Trophoblast cell (in vitro differentiated cells and primary cell): ENCODE results near the gene KRTAP3-2.
A peak's percentile ranks its signal among the peaks of the same experiment; 100 is the strongest.

Source experiments
- DNase-seq, 2 donors: peaks; one replicate each; pipeline ENCODE4 v3.0.0-alpha.2; 2016
- H2AFZ ChIP-seq: 2 replicates; pipeline ENCODE4 v1.6.1; 2013; ENCODE audit warnings: low read length, moderate library complexity, mild to moderate bottlenecking; ENCODE audit not compliant: insufficient read depth, poor library complexity
- H2AK5ac ChIP-seq: 2 replicates; pipeline ENCODE4 v1.6.1; 2013; ENCODE audit warnings: mild to moderate bottlenecking, low read length
- H2BK120ac ChIP-seq: 2 replicates; pipeline ENCODE4 v1.6.1; 2013; ENCODE audit warnings: low read length, mild to moderate bottlenecking, moderate library complexity; ENCODE audit not compliant: insufficient read depth, poor library complexity
- H2BK12ac ChIP-seq: 2 replicates; pipeline ENCODE4 v1.6.1; 2013; ENCODE audit warnings: mild to moderate bottlenecking, low read length, moderate library complexity
- H2BK5ac ChIP-seq: 2 replicates; pipeline ENCODE4 v1.6.1; 2013; ENCODE audit warnings: low read length, low read depth, moderate library complexity, mild to moderate bottlenecking; ENCODE audit not compliant: poor library complexity
- H3K14ac ChIP-seq: 2 replicates; pipeline ENCODE4 v1.6.1; 2013; ENCODE audit warnings: mild to moderate bottlenecking, low read length
- H3K18ac ChIP-seq: 2 replicates; pipeline ENCODE4 v1.6.1; 2013; ENCODE audit warnings: mild to moderate bottlenecking, low read length
- H3K23ac ChIP-seq: 2 replicates; pipeline ENCODE4 v1.6.1; 2013; ENCODE audit warnings: low read length
- H3K27ac ChIP-seq: 2 replicates; pipeline ENCODE4 v1.5.1; 2013; ENCODE audit warnings: low read depth, mild to moderate bottlenecking, inconsistent platforms, low read length, moderate library complexity
- H3K27me3 ChIP-seq: 2 replicates; pipeline ENCODE4 v1.6.1; 2013; ENCODE audit warnings: inconsistent platforms, mild to moderate bottlenecking, low read length, moderate library complexity; ENCODE audit not compliant: insufficient read depth
- H3K36me3 ChIP-seq, 2 experiments: 1 replicate in 1 of 2; 2 replicates in 1 of 2; pipeline ENCODE4 v1.6.1; 2013; ENCODE audit warnings: low read length in 2 of 2, mild to moderate bottlenecking in 2 of 2, moderate library complexity in 1 of 2; ENCODE audit not compliant: insufficient read depth in 2 of 2, control insufficient read depth in 1 of 2
- H3K4ac ChIP-seq: 2 replicates; pipeline ENCODE4 v1.6.1; 2013; ENCODE audit warnings: low read depth, mild to moderate bottlenecking, low read length, moderate library complexity
- H3K4me1 ChIP-seq, 2 experiments: 1 replicate in 1 of 2; 2 replicates in 1 of 2; pipeline ENCODE4 v1.6.1; 2013; ENCODE audit warnings: low read length in 2 of 2, mild to moderate bottlenecking in 2 of 2, moderate library complexity in 1 of 2; ENCODE audit not compliant: insufficient read depth in 2 of 2, control insufficient read depth in 1 of 2
- H3K4me2 ChIP-seq: 2 replicates; pipeline ENCODE4 v1.6.1; 2013; ENCODE audit warnings: inconsistent platforms, mild to moderate bottlenecking, low read length, moderate library complexity
- H3K4me3 ChIP-seq: 2 replicates; pipeline ENCODE4 v1.5.1; 2013; ENCODE audit warnings: mild to moderate bottlenecking, low read depth, low read length, inconsistent platforms
- H3K79me1 ChIP-seq: one replicate; pipeline ENCODE4 v1.6.1; 2013; ENCODE audit warnings: low read length
- H3K79me2 ChIP-seq: 2 replicates; pipeline ENCODE4 v1.6.1; 2013; ENCODE audit warnings: low read length, mild to moderate bottlenecking; ENCODE audit not compliant: control insufficient read depth, insufficient read depth, poor library complexity
- H3K9ac ChIP-seq: 2 replicates; pipeline ENCODE4 v1.6.1; 2013; ENCODE audit warnings: mild to moderate bottlenecking, low read length
- H3K9me3 ChIP-seq: 2 replicates; pipeline ENCODE4 v1.6.1; 2013; ENCODE audit warnings: low read depth, mild to moderate bottlenecking, control low read depth, inconsistent platforms, low read length; ENCODE audit not compliant: insufficient read depth
- H4K12ac ChIP-seq: 2 replicates; pipeline ENCODE4 v1.6.1; 2013; ENCODE audit warnings: low read depth, mild to moderate bottlenecking, low read length, moderate library complexity
- H4K8ac ChIP-seq: 2 replicates; pipeline ENCODE4 v1.6.1; 2013; ENCODE audit warnings: low read depth, mild to moderate bottlenecking, low read length, moderate library complexity
- H4K91ac ChIP-seq: one replicate; pipeline ENCODE4 v1.6.1; 2013; ENCODE audit warnings: low read depth, mild to moderate bottlenecking, low read length, moderate library complexity
- WGBS: extraction: QIAGEN DNeasy Blood & Tissue Kit; methylation state at CpG from one replicate; pipeline ENCODE4 v1.1.7; 2013; ENCODE audit warnings: missing lambda C conversion rate; ENCODE audit not compliant: insufficient read length, insufficient coverage; ENCODE audit errors: extremely low coverage; 5-methylcytosine and 5-hydroxymethylcytosine counted together

The KRTAP3-2 gene

DNA sequence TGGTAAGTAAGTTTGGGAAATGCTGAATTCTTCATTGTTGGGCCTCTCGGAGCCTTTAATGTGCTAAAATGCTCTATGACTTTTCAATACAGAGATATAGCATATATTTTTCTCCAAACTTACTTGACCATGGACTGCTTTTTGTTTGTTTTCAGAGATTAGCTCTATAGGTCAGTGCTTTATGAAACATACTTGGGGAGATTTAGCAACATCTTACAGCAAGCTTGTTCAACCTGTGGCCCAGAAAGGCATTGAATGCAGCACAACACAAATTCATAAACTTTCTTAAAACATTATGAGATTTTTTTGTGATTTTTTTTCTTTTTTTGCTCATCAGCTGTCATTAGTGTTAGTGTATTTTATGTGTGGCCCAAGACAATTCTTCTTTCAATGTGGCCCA lies 10.2 kb upstream of the KRTAP3-2 start:
- H3K9me3 ChIP-seq, result no peaks in the 10 kb centered on the region
- no peaks in the 10 kb centered on the region for H3K79me2 ChIP-seq
- H3K79me1 ChIP-seq, result peaks cover 2% of the 10 kb centered on the region
- no peak overlapping the region for H3K14ac ChIP-seq
- H3K4ac ChIP-seq, result no peak overlapping the region
- H4K91ac ChIP-seq, result no peak overlapping the region
- H3K27me3 ChIP-seq, result no peaks in the 10 kb centered on the region
- H2AK5ac ChIP-seq, result no peak overlapping the region
- no peak for DNase-seq
- H2BK5ac ChIP-seq, result no peak overlapping the region
- no peak overlapping the region for H3K23ac ChIP-seq
- H2BK12ac ChIP-seq, result no peak overlapping the region
- H4K8ac ChIP-seq, result no peak overlapping the region
- no peak overlapping the region for H3K4me2 ChIP-seq
- H3K4me3 ChIP-seq, result no peak overlapping the region
- H3K27ac ChIP-seq, result no peak overlapping the region
- H4K12ac ChIP-seq, result no peak overlapping the region
- no CpG with 5 or more reads among the region's 1 CpG for WGBS
- H3K4me1 ChIP-seq, result peaks cover 4% of the 10 kb centered on the region in 2 experiments
- H3K18ac ChIP-seq, result no peak overlapping the region
- H2BK120ac ChIP-seq, result no peak overlapping the region
- no peak overlapping the region for H2AFZ ChIP-seq
- H3K36me3 ChIP-seq, result no peaks in the 10 kb centered on the region
- H3K9ac ChIP-seq, result no peak overlapping the region

GRCh38 chr17:41009301-41009760 lies 9.6 kb upstream of the KRTAP3-2 start:
- Histone ChIP-seq H2AFZ (no peak overlapping the region), H4K12ac (no peak overlapping the region), H3K23ac (no peak overlapping the region), H3K79me2 (no peaks in the 10 kb centered on the region), H3K14ac (no peak overlapping the region), H4K91ac (no peak overlapping the region), H3K36me3 (no peaks in the 10 kb centered on the region), H3K27me3 (no peaks in the 10 kb centered on the region), H4K8ac (no peak overlapping the region), H3K79me1 (peaks cover 2% of the 10 kb centered on the region), H3K9me3 (no peaks in the 10 kb centered on the region), H2BK12ac (no peak overlapping the region), H3K4me3 (no peak overlapping the region), H2BK5ac (no peak overlapping the region), H3K4ac (no peak overlapping the region), H3K27ac (no peak overlapping the region), H3K18ac (no peak overlapping the region), H3K9ac (no peak overlapping the region), H3K4me1 (peaks cover 4% of the 10 kb centered on the region in 2 experiments), H2AK5ac (no peak overlapping the region), H2BK120ac (no peak overlapping the region), H3K4me2 (no peak overlapping the region)
- WGBS, result no CpG with 5 or more reads among the region's 4 CpGs
- peak in 1 of 2 donors; percentile 40 for DNase-seq

DNA sequence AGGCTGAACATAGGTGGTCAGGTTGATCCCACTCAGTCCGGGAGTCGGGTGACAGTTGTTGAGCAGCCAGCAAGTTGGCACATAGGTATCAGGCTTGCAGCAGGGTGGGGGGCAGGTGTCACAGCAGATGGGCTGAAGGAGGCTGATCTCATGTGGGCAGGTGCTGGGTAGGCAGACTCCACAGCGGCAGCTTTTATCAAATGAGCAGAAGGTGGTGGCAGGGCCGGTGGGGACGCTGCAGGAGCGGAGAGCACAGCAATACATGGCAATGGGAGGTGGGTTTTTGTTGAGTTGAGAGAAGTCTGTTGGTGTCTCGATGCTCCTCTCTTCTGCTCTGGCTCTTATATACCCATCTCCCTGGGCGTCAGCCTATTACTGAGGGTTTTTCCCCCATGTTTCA lies 9.1 kb upstream of the KRTAP3-2 start, which contains the start of gene KRTAP3-1:
KRTAP3-1 (minus strand) TSS at position 318 of the 400 bp plus-strand sequence; CDS start at position 264, 54 bp downstream.
- H3K79me1 ChIP-seq, result peaks cover 2% of the 10 kb centered on the region
- WGBS, result no CpG with 5 or more reads among the region's 8 CpGs
- H2AFZ ChIP-seq, result no peak within 1 kb of the TSS
- no peak within 1 kb of the TSS for H2BK12ac ChIP-seq
- H4K91ac ChIP-seq, result no peak within 1 kb of the TSS
- no peak within 1 kb of the TSS for H3K23ac ChIP-seq
- H3K9me3 ChIP-seq, result no peaks in the 10 kb centered on the region
- no peak within 1 kb of the TSS for H3K27ac ChIP-seq
- no peak within 1 kb of the TSS for H4K8ac ChIP-seq
- no peaks in the 10 kb centered on the region for H3K27me3 ChIP-seq
- H2AK5ac ChIP-seq, result no peak within 1 kb of the TSS
- no peak for DNase-seq
- H3K4ac ChIP-seq, result no peak within 1 kb of the TSS
- H3K4me1 ChIP-seq, result peaks cover 4% of the 10 kb centered on the region in 2 experiments
- H3K14ac ChIP-seq, result peak within 1 kb of the TSS; percentile 13
- no peak within 1 kb of the TSS for H4K12ac ChIP-seq
- H3K4me2 ChIP-seq, result no peak within 1 kb of the TSS
- H2BK5ac ChIP-seq, result no peak within 1 kb of the TSS
- no peak within 1 kb of the TSS for H3K18ac ChIP-seq
- H3K79me2 ChIP-seq, result no peaks in the 10 kb centered on the region
- H3K4me3 ChIP-seq, result no peak within 1 kb of the TSS
- no peak within 1 kb of the TSS for H2BK120ac ChIP-seq
- no peaks in the 10 kb centered on the region for H3K36me3 ChIP-seq
- H3K9ac ChIP-seq, result no peak within 1 kb of the TSS

- Histone ChIP-seq H3K4me1 (peaks cover 4% of the 10 kb centered on the region in 2 experiments), H3K27me3 (no peaks in the 10 kb centered on the region), H4K91ac (no peak overlapping the region), H3K14ac (no peak overlapping the region), H3K27ac (no peak overlapping the region), H3K9ac (no peak overlapping the region), H2AFZ (no peak overlapping the region), H3K36me3 (no peaks in the 10 kb centered on the region), H3K23ac (no peak overlapping the region), H4K12ac (no peak overlapping the region), H2AK5ac (no peak overlapping the region), H3K4me2 (no peak overlapping the region), H3K18ac (no peak overlapping the region), H2BK12ac (no peak overlapping the region), H3K79me1 (peaks cover 2% of the 10 kb centered on the region), H2BK5ac (no peak overlapping the region), H3K9me3 (no peaks in the 10 kb centered on the region), H3K4ac (no peak overlapping the region), H3K79me2 (no peaks in the 10 kb centered on the region), H3K4me3 (no peak overlapping the region), H2BK120ac (no peak overlapping the region), H4K8ac (no peak overlapping the region)
- WGBS, result no CpG with 5 or more reads among the region's 3 CpGs
- no peak for DNase-seq
Measured at GRCh38 chr17:41004397-41004796, 4.7 kb upstream of the KRTAP3-2 start.
